Regular cardiac myocyte (primary cell): Measurements from ENCODE around the gene IFT25. TPM values are rescaled to one million over a fixed set of nuclear protein-coding genes. Genes with fewer than 3 reads are reported as not detected.

Experiments used
- total RNA-seq: library from RNA; depleted of rRNA; stranded (reverse); fragments of >200 nt; gene quantifications from 2 replicates; pipeline ENCODE4 v1.2.3, GENCODE V29; 2014

The IFT25 gene
- total RNA-seq: 19.2 and 24.0 TPM in 2 replicates

GRCh38 chr1:53945433-53946251, at the start of gene IFT25:
IFT25 (minus strand) TSS chr1:53945699; CDS start chr1:53940082, 5,617 bp downstream.

GRCh38 chr1:53946252-53947171, 1.0 kb upstream of the IFT25 start, which contains the start of gene LRRC42:
LRRC42 (plus strand) TSS chr1:53946350; CDS start chr1:53952000, 5,650 bp downstream.

GRCh38 chr1:53893999-53894636, 51.4 kb downstream of the IFT25 start, which contains the start of gene DIO1:
DIO1 (plus strand) TSS chr1:53894187; CDS start chr1:53894211, 24 bp downstream.

GRCh38 chr1:53889304-53890298, 55.9 kb downstream of the IFT25 start, which contains the start of gene YIPF1:
YIPF1 (minus strand) TSS chr1:53889797; CDS start chr1:53888937, 860 bp downstream.

Other genes starting within 250 kb of the IFT25 start
- 0.19 and 0.56 TPM in 2 replicates for gene GLIS1, start 206.5 kb downstream of the IFT25 start, total RNA-seq
- gene NDC1, start 107.4 kb downstream of the IFT25 start, total RNA-seq: 15.5 and 43.1 TPM in 2 replicates
- 20.5 and 20.9 TPM in 2 replicates for gene YIPF1, start 55.9 kb downstream of the IFT25 start, total RNA-seq
- not detected in 2 replicates for gene DIO1, start 51.5 kb downstream of the IFT25 start, total RNA-seq
- 26.5 and 29.6 TPM in 2 replicates for gene LRRC42, start 651 bp upstream of the IFT25 start, total RNA-seq
- not detected in 2 replicates for gene LDLRAD1, start 72.5 kb upstream of the IFT25 start, total RNA-seq
- gene TMEM59, start 107.5 kb upstream of the IFT25 start, total RNA-seq: 200 and 645 TPM in 2 replicates
- 3.1 and 3.6 TPM in 2 replicates for gene TCEANC2, start 107.9 kb upstream of the IFT25 start, total RNA-seq
- gene CDCP2, start 207.3 kb upstream of the IFT25 start, total RNA-seq: not detected in 2 replicates